K562 (cell line): ENCODE results near the gene HMGN3. TPM values are rescaled to one million over a fixed set of nuclear protein-coding genes. Genes with fewer than 3 reads are reported as not detected.

Experiments
- ATAC-seq: fragments of 200-7000 bp; cut with Tn5 transposase; 3 replicates; pipeline ENCODE4 v1.9.1; 2020; ENCODE audit warnings: moderate library complexity
- BruUV-seq: library from RNA; stranded (reverse); fragments of 400-500 nt; replicated peaks from 2 replicates; lab custom pipeline; 2021; lab: Mats Ljungman, UMichigan
- CTCF ChIA-PET: fragments of 300-600 bp; formaldehyde crosslinking; extraction: SDS; loops from one replicate; lab custom pipeline; 2021; ENCODE audit warnings: low intra/inter-chr PET ratio; lab: Yijun Ruan, JAX
- POLR2A ChIA-PET: fragments of 300-600, 350-650 bp; sonication (Branson Sonifier 250); formaldehyde crosslinking; extraction: SDS; loops from one replicate; lab custom pipeline; 2021; ENCODE audit warnings: antibody characterized with exemption, inconsistent platforms; lab: Yijun Ruan, JAX
- DNase-seq, 4 experiments: peaks; one replicate each; pipeline versions ENCODE4 v3.0.0 to v3.0.0-alpha.2; 2011 to 2018; ENCODE audit warnings: low spot score in 3 of 4, mixed read lengths in 3 of 4; ENCODE audit errors: extremely low read depth in 1 of 4
- FAIRE-seq: peaks from 2 replicates; lab custom pipeline; 2011; peaks lifted over from hg19 to GRCh38; lab: Jason Lieb, UNC
- H2AFZ ChIP-seq: 2 replicates; pipeline ENCODE4 v1.6.0; 2011; ENCODE audit warnings: low read depth, low read length, control low read depth, inconsistent platforms
- H3K27ac ChIP-seq: fragments of 200-600 bp; 3 replicates; pipeline ENCODE4 v1.8.0; 2011; ENCODE audit warnings: low read depth, mild to moderate bottlenecking, control low read depth, inconsistent platforms, low read length, moderate library complexity, mixed read lengths; ENCODE audit errors: extremely low read depth
- H3K27me3 ChIP-seq, 2 experiments: fragments of 300-600 bp in 1 of 2; 2 replicates in 1 of 2; 3 replicates in 1 of 2; pipeline versions ENCODE4 v1.6.0 to v1.8.0; 2011; ENCODE audit warnings: inconsistent platforms in 2 of 2, low read length in 2 of 2, mild to moderate bottlenecking in 1 of 2, mixed read lengths in 1 of 2, moderate library complexity in 1 of 2; ENCODE audit not compliant: control insufficient read depth in 2 of 2, insufficient read depth in 2 of 2
- H3K36me3 ChIP-seq: fragments of 300-600 bp; 3 replicates; pipeline ENCODE4 v1.8.0; 2011; ENCODE audit warnings: mild to moderate bottlenecking, low read length, inconsistent platforms; ENCODE audit not compliant: control insufficient read depth, insufficient read depth
- H3K4me1 ChIP-seq, 2 experiments: fragments of 200-600 bp in 1 of 2; replicated peaks in 1 of 2; 2 replicates in 1 of 2; 3 replicates in 1 of 2; pipeline versions ENCODE4 v1.5.1 to v1.8.0; 2011; ENCODE audit warnings: inconsistent platforms in 2 of 2, low read length in 2 of 2, mild to moderate bottlenecking in 1 of 2, mixed read lengths in 1 of 2, moderate library complexity in 1 of 2; ENCODE audit not compliant: control insufficient read depth in 2 of 2, insufficient read depth in 2 of 2
- H3K4me2 ChIP-seq: 2 replicates; pipeline ENCODE4 v1.6.1; 2011; ENCODE audit warnings: low read length, control low read depth, inconsistent platforms, mixed read lengths; ENCODE audit not compliant: insufficient read depth
- H3K4me3 ChIP-seq: fragments of 200-600 bp; sonication (generic), shearing (Covaris generic); 2 replicates; pipeline ENCODE4 v1.5.1; 2016; ENCODE audit warnings: control low read depth, inconsistent platforms
- H3K79me2 ChIP-seq: fragments of 200-600 bp; 3 replicates; pipeline ENCODE4 v1.8.0; 2011; ENCODE audit warnings: low read length, inconsistent platforms; ENCODE audit not compliant: control insufficient read depth, insufficient read depth
- H3K9ac ChIP-seq, 2 experiments: 2 replicates each; pipeline versions ENCODE4 v1.6.0 to v1.6.1; 2011; ENCODE audit warnings: low read depth in 2 of 2, low read length in 2 of 2, control low read depth in 1 of 2, inconsistent platforms in 1 of 2, mild to moderate bottlenecking in 1 of 2, mixed read lengths in 1 of 2; ENCODE audit not compliant: insufficient read depth in 1 of 2
- H3K9me1 ChIP-seq: one replicate; pipeline ENCODE4 v1.6.0; 2011; ENCODE audit warnings: inconsistent platforms, mild to moderate bottlenecking, low read length, moderate library complexity; ENCODE audit not compliant: control insufficient read depth, insufficient read depth
- H3K9me3 ChIP-seq: replicated peaks from 2 replicates; pipeline ENCODE4 v1.5.1; 2011; ENCODE audit warnings: low read depth, low read length, inconsistent platforms; ENCODE audit not compliant: control insufficient read depth, insufficient read depth
- H4K20me1 ChIP-seq: replicated peaks from 2 replicates; pipeline ENCODE4 v1.6.1; 2011; ENCODE audit warnings: low read length, inconsistent platforms, mixed read lengths; ENCODE audit not compliant: control insufficient read depth, insufficient read depth
- BCOR ChIP-seq: fragments of 450-650 bp; IDR thresholded peaks from 2 replicates; pipeline ENCODE4 v1.6.1; 2016
- CBX8 ChIP-seq: fragments of 200-600 bp; sonication (generic); IDR thresholded peaks from 2 replicates; pipeline ENCODE4 v1.6.1; 2012; ENCODE audit warnings: borderline replicate concordance, mixed run types, low read depth, mild to moderate bottlenecking, moderate library complexity, mixed read lengths, low read length, control low read depth, inconsistent platforms; ENCODE audit not compliant: poor library complexity, severe bottlenecking; ENCODE audit errors: extremely low read depth
- CC2D1A ChIP-seq: fragments of 450-650 bp; IDR thresholded peaks from 2 replicates; pipeline ENCODE4 v1.6.1; 2017; ENCODE audit warnings: mild to moderate bottlenecking
- NCOA2 ChIP-seq, 2 experiments: fragments of 450-650 bp; IDR thresholded peaks; 2 replicates each; pipeline ENCODE4 v1.6.1; 2018; ENCODE audit warnings: mild to moderate bottlenecking in 2 of 2, moderate library complexity in 1 of 2; ENCODE audit not compliant: partially characterized antibody in 2 of 2
- RBM25 ChIP-seq: fragments of 200-400 bp; formaldehyde crosslinking; IDR thresholded peaks from 2 replicates; pipeline ENCODE4 v1.6.1; 2018; ENCODE audit warnings: low read length, low read depth, moderate library complexity; ENCODE audit not compliant: severe bottlenecking
- SAFB2 ChIP-seq: fragments of 200-400 bp; formaldehyde crosslinking; IDR thresholded peaks from 2 replicates; pipeline ENCODE4 v1.6.1; 2018; ENCODE audit warnings: borderline replicate concordance, low read length, low read depth, moderate library complexity; ENCODE audit not compliant: severe bottlenecking
- TSC22D4 ChIP-seq: fragments of 450-650 bp; IDR thresholded peaks from 2 replicates; pipeline ENCODE4 v1.6.1; 2016; ENCODE audit warnings: missing genetic modification characterization, missing biosample characterization, control low read depth
- ZEB2 ChIP-seq: fragments of 450-650 bp; IDR thresholded peaks from 2 replicates; pipeline ENCODE4 v1.6.1; 2016
- ZNF311 ChIP-seq: fragments of 250-450 bp; sonication (Bioruptor Pico); IDR thresholded peaks from 2 replicates; pipeline ENCODE4 v1.4.0; 2020; ENCODE audit warnings: mild to moderate bottlenecking, moderate library complexity
- ZNF707 ChIP-seq: fragments of 250-450 bp; sonication (Bioruptor Pico); conservative IDR thresholded peaks from 2 replicates; pipeline ENCODE4 v1.8.0; 2022; ENCODE audit warnings: inconsistent platforms, mild to moderate bottlenecking, moderate library complexity
- WGBS: fragments of 100-300 bp; shearing (Covaris generic); methylation state at CpG from one replicate; pipeline ENCODE4 v1.1.6; 2016; ENCODE audit warnings: low coverage, mixed read lengths; ENCODE audit not compliant: insufficient coverage; ENCODE audit errors: missing lambda C conversion rate; 5-methylcytosine and 5-hydroxymethylcytosine counted together
- in situ Hi-C: fragments of 300-500 bp; cut with MboI; formaldehyde crosslinking; loops from 4 replicates; pipeline ENCODE4 v1.15.0; 2018; ENCODE audit warnings: inconsistent platforms, mixed read lengths
- intact Hi-C: fragments of 100-400 bp; cut with micrococcal nuclease; formaldehyde crosslinking; loops from 2 replicates; pipeline ENCODE4 v1.14.2; 2022
- polyA plus RNA-seq, 8 experiments: library from polyadenylated mRNA; depleted of rRNA in 4 of 8; stranded (reverse) in 5 of 8; unstranded in 3 of 8; fragments of >200 nt; fragmentation: Nextera tagmentation in 2 of 8; fragmentation: Illumina TruSeq in 1 of 8; extraction: Ambion mirVana in 2 of 8; extraction: Trizol in 1 of 8; gene quantifications; 2 replicates each; pipeline versions ENCODE4 v1.2.1 to v1.2.3, GENCODE V29; 2011 to 2014; ENCODE audit warnings: inconsistent platforms in 1 of 8, missing spikeins in 1 of 8
- total RNA-seq, 7 experiments: library from RNA; depleted of rRNA in 6 of 7; stranded (reverse); fragments of >200 nt in 6 of 7; fragmentation: Illumina TruSeq in 2 of 7; extraction: Trizol in 2 of 7; gene quantifications; 2 replicates each; pipeline versions ENCODE4 v1.2.1 to v1.2.3, GENCODE V29; 2011 to 2021; ENCODE audit warnings: low replicate concordance in 1 of 7
- TF ChIP-seq, protein P1 (sequence below): IDR thresholded peaks from 2 replicates; pipeline ENCODE4 v1.6.1; 2011; ENCODE audit warnings: borderline replicate concordance, low read depth, mild to moderate bottlenecking, moderate library complexity, low read length; ENCODE audit not compliant: insufficient read depth, poor library complexity, severe bottlenecking
- TF ChIP-seq, protein P2 (sequence below): fragments of 450-650 bp; IDR thresholded peaks from 2 replicates; pipeline ENCODE4 v1.6.1; 2018; ENCODE audit warnings: mild to moderate bottlenecking, low read depth; ENCODE audit not compliant: partially characterized antibody

Gene HMGN3
- total and polyA plus RNA-seq, 9 of the 15 experiments (the other 6 are each of a cell fraction or from before 2014, with no cell fraction given), result 42.1 to 154 (median 88.1) TPM

DNA sequence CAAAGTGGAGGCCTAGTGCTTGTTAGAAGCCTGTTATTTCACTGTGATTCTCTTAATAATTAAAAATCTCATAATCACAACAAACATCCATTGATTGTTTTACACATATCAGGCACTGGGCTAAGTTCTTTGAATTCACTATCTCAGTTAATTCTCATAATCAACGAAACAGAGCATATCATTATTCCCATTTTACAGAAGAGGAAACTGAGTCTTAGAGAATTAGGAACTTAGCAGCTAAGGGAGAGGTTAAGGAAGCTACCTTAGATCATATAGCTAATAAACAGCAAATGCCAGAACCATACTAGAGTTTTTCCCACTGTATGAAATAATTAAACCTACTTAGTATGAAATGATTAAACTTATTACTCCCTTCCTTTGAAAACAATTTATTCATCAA is 7.0 kb downstream of the HMGN3 start:
- no peaks in the 10 kb centered on the region for H3K9me3 ChIP-seq
- CTCF ChIA-PET, result no interaction called here
- H2AFZ ChIP-seq, result no peak overlapping the region
- no peak overlapping the region for H3K27ac ChIP-seq
- no peak for ATAC-seq
- 0 out of 5 replicates have a peak, but pooled peaks cover 0 to 4% of the 10 kb centered on the region in 2 experiments for H3K4me1 ChIP-seq
- H3K4me3 ChIP-seq, result no peak overlapping the region
- no peaks in the 10 kb centered on the region for H3K36me3 ChIP-seq
- intact Hi-C loops (no loop called here), in situ Hi-C loops (no loop called here)
- peak; percentile 76 for TF ChIP-seq RBM25
- no peak for TF ChIP-seq TSC22D4 (tag)
- H3K9me1 ChIP-seq, result no peaks in the 10 kb centered on the region
- no peak overlapping the region for H3K9ac ChIP-seq
- no TSS peak for BruUV-seq
- no peak for FAIRE-seq
- no peaks in the 10 kb centered on the region for H3K27me3 ChIP-seq
- POLR2A ChIA-PET, result interaction anchor here (1.3 kb wide), 1 partner anchor 15 kb away, joined by 3 read pairs; no protein-coding TSS in a partner anchor
- H3K79me2 ChIP-seq, result peaks cover 28% of the 10 kb centered on the region
- H3K4me2 ChIP-seq, result no peak overlapping the region
- 44% methylated on average over 1 of the region's 1 CpG for WGBS
- H4K20me1 ChIP-seq, result no peaks in the 10 kb centered on the region
- no peak for DNase-seq

DNA sequence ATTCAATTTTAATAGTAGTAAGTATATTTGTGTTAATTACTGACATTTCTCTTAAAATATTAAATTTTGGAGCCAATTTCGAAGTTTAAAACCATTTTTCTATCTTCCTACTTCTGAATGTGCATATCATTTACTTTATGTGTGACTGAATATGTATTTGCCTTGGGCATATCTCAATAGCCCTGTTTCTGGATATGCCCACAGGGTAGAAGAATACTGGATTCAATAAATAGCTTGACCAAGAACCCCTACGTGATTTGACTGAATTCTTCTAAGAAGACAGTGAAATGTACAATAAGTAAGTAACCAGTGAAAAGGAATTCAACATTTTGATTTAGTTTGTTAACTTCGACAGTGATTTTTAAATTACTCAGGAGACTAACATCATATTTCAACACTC is 7.8 kb downstream of the HMGN3 start:
- in situ Hi-C loops, result no loop called here
- no peak for ATAC-seq
- 27% methylated on average over 3 of the region's 3 CpGs for WGBS
- TF ChIP-seq ZNF707, result no peak
- TF ChIP-seq SAFB2, result no peak
- TF ChIP-seq ZEB2, result no peak
- TF ChIP-seq CC2D1A, result no peak
- no peak for TF ChIP-seq NCOA2 (IDR thresholded peaks at IDR 0.05; ENCODE audit: partially characterized antibody in 2 of 2)
- TF ChIP-seq BCOR, result no peak
- TF ChIP-seq CBX8, result no peak
- TF ChIP-seq, protein P1, sequence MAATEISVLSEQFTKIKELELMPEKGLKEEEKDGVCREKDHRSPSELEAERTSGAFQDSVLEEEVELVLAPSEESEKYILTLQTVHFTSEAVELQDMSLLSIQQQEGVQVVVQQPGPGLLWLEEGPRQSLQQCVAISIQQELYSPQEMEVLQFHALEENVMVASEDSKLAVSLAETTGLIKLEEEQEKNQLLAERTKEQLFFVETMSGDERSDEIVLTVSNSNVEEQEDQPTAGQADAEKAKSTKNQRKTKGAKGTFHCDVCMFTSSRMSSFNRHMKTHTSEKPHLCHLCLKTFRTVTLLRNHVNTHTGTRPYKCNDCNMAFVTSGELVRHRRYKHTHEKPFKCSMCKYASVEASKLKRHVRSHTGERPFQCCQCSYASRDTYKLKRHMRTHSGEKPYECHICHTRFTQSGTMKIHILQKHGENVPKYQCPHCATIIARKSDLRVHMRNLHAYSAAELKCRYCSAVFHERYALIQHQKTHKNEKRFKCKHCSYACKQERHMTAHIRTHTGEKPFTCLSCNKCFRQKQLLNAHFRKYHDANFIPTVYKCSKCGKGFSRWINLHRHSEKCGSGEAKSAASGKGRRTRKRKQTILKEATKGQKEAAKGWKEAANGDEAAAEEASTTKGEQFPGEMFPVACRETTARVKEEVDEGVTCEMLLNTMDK, result no peak
- no peak for TF ChIP-seq ZNF311
- TF ChIP-seq, protein P2, sequence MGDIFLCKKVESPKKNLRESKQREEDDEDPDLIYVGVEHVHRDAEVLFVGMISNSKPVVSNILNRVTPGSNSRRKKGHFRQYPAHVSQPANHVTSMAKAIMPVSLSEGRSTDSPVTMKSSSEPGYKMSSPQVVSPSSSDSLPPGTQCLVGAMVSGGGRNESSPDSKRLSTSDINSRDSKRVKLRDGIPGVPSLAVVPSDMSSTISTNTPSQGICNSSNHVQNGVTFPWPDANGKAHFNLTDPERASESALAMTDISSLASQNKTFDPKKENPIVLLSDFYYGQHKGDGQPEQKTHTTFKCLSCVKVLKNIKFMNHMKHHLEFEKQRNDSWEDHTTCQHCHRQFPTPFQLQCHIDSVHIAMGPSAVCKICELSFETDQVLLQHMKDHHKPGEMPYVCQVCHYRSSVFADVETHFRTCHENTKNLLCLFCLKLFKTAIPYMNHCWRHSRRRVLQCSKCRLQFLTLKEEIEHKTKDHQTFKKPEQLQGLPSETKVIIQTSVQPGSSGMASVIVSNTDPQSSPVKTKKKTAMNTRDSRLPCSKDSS, result no peak

More for the DNA sequence above, 7.8 kb downstream of the HMGN3 start:
- no peak overlapping the region for H3K27ac ChIP-seq
- ChIA-PET POLR2A (interaction anchor here (0.7 to 1.3 kb wide), 2 partner anchors 14 to 449 kb away, joined by 3 read pairs; no protein-coding TSS in a partner anchor), CTCF (no interaction called here)
- H3K4me1 ChIP-seq, result 0 out of 5 replicates have a peak, but pooled peaks cover 0 to 4% of the 10 kb centered on the region in 2 experiments
- H2AFZ ChIP-seq, result no peak overlapping the region
- FAIRE-seq (no peak), DNase-seq (no peak)
- H3K79me2 ChIP-seq, result peaks cover 20% of the 10 kb centered on the region
- no peaks in the 10 kb centered on the region for H3K9me3 ChIP-seq
- H3K27me3 ChIP-seq, result no peaks in the 10 kb centered on the region
- no peaks in the 10 kb centered on the region for H3K9me1 ChIP-seq
- BruUV-seq, result no TSS peak
- no peak overlapping the region for H3K9ac ChIP-seq
- no peak overlapping the region for H3K4me2 ChIP-seq
- no peaks in the 10 kb centered on the region for H4K20me1 ChIP-seq
- intact Hi-C loops, result no loop called here
- H3K4me3 ChIP-seq, result no peak overlapping the region
- no peaks in the 10 kb centered on the region for H3K36me3 ChIP-seq
